AG04450 (cell line): ENCODE results near the gene MAG. TPM values are rescaled to one million over a fixed set of nuclear protein-coding genes. Genes with fewer than 3 reads are reported as not detected.

ENCODE experiments used
- CTCF ChIA-PET: fragments of 300-600, 350-600 bp; formaldehyde crosslinking; extraction: SDS; loops from one replicate; lab custom pipeline; 2022; ENCODE audit warnings: antibody characterized with exemption, inconsistent platforms; lab: Charles Lee
- POLR2A ChIA-PET: fragments of 350-600 bp; formaldehyde crosslinking; extraction: SDS; loops from one replicate; lab custom pipeline; 2021; ENCODE audit warnings: antibody characterized with exemption, inconsistent platforms; lab: Yijun Ruan, JAX
- DNase-seq: peaks from one replicate; pipeline ENCODE4 v3.0.0-alpha.2; 2011; ENCODE audit warnings: low read depth, low spot score
- H3K27ac ChIP-seq: one replicate; pipeline ENCODE4 v1.5.1; 2012; ENCODE audit warnings: low read depth, low read length, control low read depth
- H3K27me3 ChIP-seq: one replicate; pipeline ENCODE4 v1.6.0; 2012; ENCODE audit warnings: low read length; ENCODE audit not compliant: control insufficient read depth, insufficient read depth
- H3K4me3 ChIP-seq: 2 replicates; pipeline ENCODE4 v1.5.1; 2011; ENCODE audit warnings: mild to moderate bottlenecking, low read depth, low read length, control low read depth
- H3K9me3 ChIP-seq: 2 replicates; pipeline ENCODE4 v1.5.1; 2012; ENCODE audit warnings: low read length; ENCODE audit not compliant: control insufficient read depth, insufficient read depth
- CTCF ChIP-seq: IDR thresholded peaks from 2 replicates; pipeline ENCODE4 v1.5.1; 2011; ENCODE audit warnings: low read depth, low read length, control low read depth, inconsistent platforms
- polyA plus RNA-seq: library from polyadenylated mRNA; depleted of rRNA; stranded (reverse); fragments of >200 nt; gene quantifications from 2 replicates; pipeline ENCODE4 v1.2.3, GENCODE V29; 2011

MAG gene
- polyA plus RNA-seq, 1 experiment: not detected

DNA sequence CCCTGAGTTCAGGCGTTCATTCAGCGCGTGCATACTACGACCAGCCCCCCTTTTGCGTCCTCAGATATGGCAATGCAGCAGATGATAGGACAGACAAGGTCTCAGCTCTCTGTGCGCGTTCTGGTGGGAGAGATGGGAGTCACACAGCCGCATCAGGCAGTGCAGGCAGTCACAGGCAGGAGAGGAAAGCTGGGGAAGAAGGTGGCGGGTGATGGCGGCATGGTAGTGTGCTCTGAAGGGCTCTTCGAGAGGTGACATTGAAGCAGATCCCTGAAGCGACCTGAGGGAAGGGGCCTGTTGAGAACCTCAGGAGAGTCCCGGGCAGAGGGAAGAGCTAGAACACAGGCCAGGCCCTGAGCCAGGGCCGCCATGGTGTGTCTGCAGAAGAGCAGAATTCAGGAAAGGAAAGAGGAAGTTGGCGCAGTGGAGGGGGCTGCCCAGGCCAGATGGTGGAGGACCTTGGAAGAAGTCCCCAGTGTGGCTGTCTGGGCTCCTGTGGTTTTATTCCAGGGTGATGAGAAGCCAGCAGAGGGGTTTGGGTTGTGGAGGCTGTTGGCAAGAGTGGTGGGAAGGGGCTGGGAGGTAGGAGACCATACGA is 19.7 kb upstream of the MAG start:
- TF ChIP-seq CTCF: no peak

DNA sequence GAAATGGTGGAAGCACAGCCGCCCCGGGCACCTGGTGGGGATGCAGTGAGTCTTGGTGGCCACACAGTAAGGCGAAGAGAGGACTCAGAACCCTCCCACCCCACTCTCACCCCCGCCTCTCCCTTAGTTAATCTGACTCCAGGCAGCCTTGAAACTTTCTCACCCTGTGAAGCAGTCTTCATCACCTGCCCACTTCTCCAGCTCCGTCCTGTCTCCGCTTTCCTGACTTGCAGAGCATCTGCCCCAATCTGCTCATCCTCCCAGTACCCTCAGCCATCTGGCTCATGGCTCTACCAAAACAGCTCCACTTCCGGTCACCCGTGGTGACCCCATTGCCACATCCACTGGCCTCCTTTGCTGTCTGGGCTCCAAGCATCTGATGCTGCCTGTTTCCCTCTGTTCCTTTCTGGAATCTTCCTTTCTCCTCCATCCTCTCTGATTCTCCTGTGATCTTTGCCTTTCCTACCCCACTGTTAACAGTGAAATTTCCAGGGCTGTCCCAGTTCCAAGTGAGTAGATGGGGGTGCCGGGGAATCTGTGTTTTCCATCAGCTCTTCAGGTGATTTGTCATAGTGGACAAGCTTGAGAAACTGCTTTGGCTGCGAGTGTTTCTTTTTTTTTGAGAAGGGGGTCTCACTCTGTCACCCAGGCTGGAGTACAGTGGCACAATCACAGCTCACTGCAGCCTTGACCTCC is 18.9 kb upstream of the MAG start:
- DNase-seq: no peak
- no peak for TF ChIP-seq CTCF
- H3K9me3 ChIP-seq: no peaks in the 10 kb centered on the region
- no peak overlapping the region for H3K27ac ChIP-seq
- POLR2A ChIA-PET: no interaction called here
- CTCF ChIA-PET: no interaction called here
- H3K27me3 ChIP-seq: no peaks in the 10 kb centered on the region
- no peak overlapping the region for H3K4me3 ChIP-seq

More for the DNA sequence above, 19.7 kb upstream of the MAG start:
- CTCF ChIA-PET: no interaction called here
- Histone ChIP-seq H3K9me3 (no peaks in the 10 kb centered on the region), H3K4me3 (no peak overlapping the region), H3K27me3 (no peaks in the 10 kb centered on the region), H3K27ac (no peak overlapping the region)
- DNase-seq: no peak
- POLR2A ChIA-PET: no interaction called here

- CTCF ChIA-PET: no interaction called here
- DNase-seq: no peak
Measured at GRCh38 chr19:35273686-35274259, 18.2 kb upstream of the MAG start.

GRCh38 chr19:35274323-35274722 is 17.6 kb upstream of the MAG start:
- no peak for DNase-seq
- H3K4me3 ChIP-seq: no peak overlapping the region
- ChIA-PET POLR2A (no interaction called here), CTCF (no interaction called here)
- no peaks in the 10 kb centered on the region for H3K27me3 ChIP-seq
- no peak for TF ChIP-seq CTCF
- H3K27ac ChIP-seq: no peak overlapping the region
- H3K9me3 ChIP-seq: no peaks in the 10 kb centered on the region

More at GRCh38 chr19:35273686-35274259, 18.2 kb upstream of the MAG start:
- POLR2A ChIA-PET: no interaction called here
- Histone ChIP-seq H3K27ac (no peak overlapping the region), H3K4me3 (no peak overlapping the region), H3K27me3 (no peaks in the 10 kb centered on the region), H3K9me3 (no peaks in the 10 kb centered on the region)
- no peak for TF ChIP-seq CTCF

DNA sequence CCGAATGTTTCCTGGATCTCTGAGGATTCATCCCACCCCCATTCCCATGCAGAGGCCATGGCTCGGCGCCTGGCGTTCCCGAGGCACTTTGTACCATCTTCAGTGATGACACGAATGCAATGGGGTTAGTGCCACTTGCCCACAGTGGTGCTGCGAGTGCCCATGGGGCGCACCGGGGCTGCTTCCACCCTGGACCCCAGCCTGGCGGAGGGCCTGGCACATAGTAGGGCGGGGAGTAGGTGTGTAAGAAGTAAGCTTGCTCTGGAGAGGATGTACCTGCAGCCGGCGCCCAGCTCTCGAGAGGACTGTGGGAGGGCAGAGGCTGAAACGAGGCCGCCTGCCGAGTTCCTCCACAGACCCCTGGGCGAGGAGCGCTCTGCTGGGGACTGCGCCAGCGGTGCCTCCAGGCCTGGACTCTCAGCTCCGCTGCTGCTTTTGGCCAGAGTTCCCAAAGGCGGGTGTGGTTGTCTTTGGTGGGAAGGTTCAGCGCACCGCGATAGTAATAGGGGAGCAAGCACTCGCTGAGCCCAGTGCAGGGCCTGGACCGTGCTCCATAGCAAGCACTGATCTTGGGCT is 15.2 kb upstream of the MAG start:
- Histone ChIP-seq H3K9me3 (no peaks in the 10 kb centered on the region), H3K27ac (no peak overlapping the region), H3K4me3 (no peak overlapping the region), H3K27me3 (peaks cover 3% of the 10 kb centered on the region)
- DNase-seq: no peak
- ChIA-PET POLR2A (no interaction called here), CTCF (no interaction called here)
- no peak for TF ChIP-seq CTCF
